ENCODE data around the gene ECHDC3. TPM values are rescaled to one million over a fixed set of nuclear protein-coding genes. Genes with fewer than 3 reads are reported as not detected.
A peak's percentile ranks its signal among the peaks of the same experiment; 100 is the strongest.

ECHDC3 gene
- total and polyA plus RNA-seq, 2 of the 13 experiments (the other 11 are each of a cell fraction or from before 2014, with no cell fraction given) = not detected

- TF ChIP-seq NFIB (CRISPR knock-in tag; IDR thresholded peaks at IDR 0.05; ENCODE audit: borderline replicate concordance) (no peak), ZBTB10 (CRISPR knock-in tag; IDR thresholded peaks at IDR 0.05; ENCODE audit: borderline replicate concordance) (no peak), AGO2 (optimal IDR thresholded peaks at IDR 0.05; ENCODE audit: low read depth, low read length) (no peak), ZC3H13 (CRISPR knock-in tag; IDR thresholded peaks at IDR 0.05) (no peak)
Measured at GRCh38 chr10:11700539-11700938, 41.6 kb upstream of the ECHDC3 start (continued).

- CTCF ChIA-PET (ENCODE audit: low intra/inter-chr PET ratio, low total read pairs) = no interaction called here
- in situ Hi-C loops (cut with HindIII; ENCODE audit: extremely low pct_ligation_motif_present, low pct_unique_long_range_greater_than_20kb) = no loop called here
Measured at GRCh38 chr10:11701451-11702095, 40.6 kb upstream of the ECHDC3 start.

More at GRCh38 chr10:11701451-11702095, 40.6 kb upstream of the ECHDC3 start:
- intact Hi-C loops (cut with micrococcal nuclease; ENCODE audit: unreplicated experiment) = no loop called here
- H4K20me1 ChIP-seq (ENCODE audit: insufficient read depth, low read length) = no peaks in the 10 kb centered on the region
- ATAC-seq (no peak), DNase-seq (ENCODE audit: low spot score) (no peak), FAIRE-seq (no peak)
- H3K79me2 ChIP-seq (ENCODE audit: insufficient read depth, low read length) = no peaks in the 10 kb centered on the region
- no peaks in the 10 kb centered on the region for H3K27me3 ChIP-seq (ENCODE audit: control insufficient read depth in 1 of 2, insufficient read depth in 2 of 2, low read length in 2 of 2)
- BruUV-seq (replicated peaks) = no TSS peak
- no peak overlapping the region for H2AFZ ChIP-seq (ENCODE audit: low read length)
- no peak overlapping the region for H3K9ac ChIP-seq (ENCODE audit: insufficient read depth, low read depth, low read length)
- 87% methylated on average over 6 of the region's 6 CpGs for WGBS (ENCODE audit: low lambda C conversion rate)
- peaks cover 78% of the 10 kb centered on the region for H3K4me1 ChIP-seq (ENCODE audit: insufficient read depth, low read length)
- H3K4me2 ChIP-seq (ENCODE audit: low read depth, low read length) = no peak overlapping the region
- H3K9me3 ChIP-seq (ENCODE audit: low read length) = no peaks in the 10 kb centered on the region
- 0 out of 2 replicates have a peak, but pooled peaks have one; percentile 23 for TF ChIP-seq ADNP (CRISPR knock-in tag; IDR thresholded peaks at IDR 0.05)
- peak; percentile 45; the same call in 1 of the 2 replicates for TF ChIP-seq ZMYM3 (CRISPR knock-in tag; IDR thresholded peaks at IDR 0.05)
- peak; percentile 76; the same call in 1 of the 2 replicates for TF ChIP-seq ZNF768 (CRISPR knock-in tag; IDR thresholded peaks at IDR 0.05)
- no peak for TF ChIP-seq SMAD3 (CRISPR knock-in tag; IDR thresholded peaks at IDR 0.05)
- POLR2A ChIA-PET = interaction anchor here (1.4 kb wide), 1 partner anchor 14 kb away, joined by 5 read pairs; no protein-coding TSS in a partner anchor
- H3K36me3 ChIP-seq (replicated peaks in 1 of 2; ENCODE audit: control insufficient read depth in 1 of 2, insufficient read depth in 2 of 2, low read length in 2 of 2) = no peaks in the 10 kb centered on the region
- H3K27ac ChIP-seq (ENCODE audit: extremely low read length, insufficient read depth, low read length) = no peak overlapping the region
- H3K4me3 ChIP-seq (replicated peaks in 1 of 3; ENCODE audit: insufficient read depth in 1 of 3, low read depth in 2 of 3, low read length in 3 of 3) = no peak overlapping the region

Measured in HepG2 (cell line).